NOMO-1 (cell line): ENCODE data around the gene STH.
A peak's percentile ranks its signal among the peaks of the same experiment; 100 is the strongest.
"Not testable (repeated sequence)": the region's sequence is repeated elsewhere in the genome, so short reads cannot be mapped to it uniquely, and the experiment has no call there.

Experiments
- DNase-seq, 2 experiments: peaks; one replicate each; lab custom pipeline; 2025; ENCODE audit not compliant: unreplicated experiment in 2 of 2; lab: John Stamatoyannopoulos, UW

STH gene

GRCh38 chr17:46002311-46002972, 3.4 kb downstream of the STH start:
- peak; percentile 45 to 61 for DNase-seq

GRCh38 chr17:46002973-46003316, 3.9 kb downstream of the STH start:
- no peak for DNase-seq

GRCh38 chr17:46003907-46004748, 5.1 kb downstream of the STH start:
- DNase-seq = no peak

- not testable (repeated sequence) for DNase-seq
Observed at GRCh38 chr17:46006082-46006481, 7.0 kb downstream of the STH start.

GRCh38 chr17:46007461-46007965, 8.5 kb downstream of the STH start:
- no peak for DNase-seq

- DNase-seq = no peak
Observed at GRCh38 chr17:46008591-46008990, 9.5 kb downstream of the STH start.

- DNase-seq = peak in 1 of 2 experiments; percentile 19
Observed at GRCh38 chr17:46009681-46010596, 10.9 kb downstream of the STH start.

GRCh38 chr17:46010597-46011186, 11.6 kb downstream of the STH start:
- DNase-seq = no peak

GRCh38 chr17:46011711-46012505, 12.9 kb downstream of the STH start:
- no peak for DNase-seq

- no peak for DNase-seq
Observed at GRCh38 chr17:46012506-46013079, 13.5 kb downstream of the STH start.

- DNase-seq = no peak
Observed at GRCh38 chr17:46013127-46013501, 14.1 kb downstream of the STH start.

- DNase-seq = no peak
Observed at GRCh38 chr17:46013502-46014165, 14.6 kb downstream of the STH start.

GRCh38 chr17:46019408-46019925, 20.4 kb downstream of the STH start:
- DNase-seq = not testable (repeated sequence)

- no peak for DNase-seq
Observed at GRCh38 chr17:46020023-46020761, 21.1 kb downstream of the STH start.

- no peak for DNase-seq
Observed at GRCh38 chr17:46020998-46021397, 21.9 kb downstream of the STH start.

GRCh38 chr17:46023366-46023765, 24.3 kb downstream of the STH start:
- not testable (repeated sequence) for DNase-seq

GRCh38 chr17:46023783-46024388, 24.8 kb downstream of the STH start:
- DNase-seq = no peak

GRCh38 chr17:46024590-46024989, 25.5 kb downstream of the STH start:
- DNase-seq = no peak
